ENCODE measurements around the gene NECTIN4.
"Not testable (repeated sequence)": the region's sequence is repeated elsewhere in the genome, so short reads cannot be mapped to it uniquely, and the experiment has no call there.

Gene NECTIN4

GRCh38 chr1:161080441-161081405 is 8.6 kb downstream of the NECTIN4 start:
- DNase-seq: no peak

- no peak for DNase-seq
Observed at GRCh38 chr1:161079436-161080110, 9.8 kb downstream of the NECTIN4 start.

GRCh38 chr1:161077426-161077825 is 11.9 kb downstream of the NECTIN4 start:
- DNase-seq: no peak

GRCh38 chr1:161076410-161076809 is 12.9 kb downstream of the NECTIN4 start:
- no peak for DNase-seq

GRCh38 chr1:161074676-161075368 is 14.5 kb downstream of the NECTIN4 start:
- DNase-seq: no peak

DNA sequence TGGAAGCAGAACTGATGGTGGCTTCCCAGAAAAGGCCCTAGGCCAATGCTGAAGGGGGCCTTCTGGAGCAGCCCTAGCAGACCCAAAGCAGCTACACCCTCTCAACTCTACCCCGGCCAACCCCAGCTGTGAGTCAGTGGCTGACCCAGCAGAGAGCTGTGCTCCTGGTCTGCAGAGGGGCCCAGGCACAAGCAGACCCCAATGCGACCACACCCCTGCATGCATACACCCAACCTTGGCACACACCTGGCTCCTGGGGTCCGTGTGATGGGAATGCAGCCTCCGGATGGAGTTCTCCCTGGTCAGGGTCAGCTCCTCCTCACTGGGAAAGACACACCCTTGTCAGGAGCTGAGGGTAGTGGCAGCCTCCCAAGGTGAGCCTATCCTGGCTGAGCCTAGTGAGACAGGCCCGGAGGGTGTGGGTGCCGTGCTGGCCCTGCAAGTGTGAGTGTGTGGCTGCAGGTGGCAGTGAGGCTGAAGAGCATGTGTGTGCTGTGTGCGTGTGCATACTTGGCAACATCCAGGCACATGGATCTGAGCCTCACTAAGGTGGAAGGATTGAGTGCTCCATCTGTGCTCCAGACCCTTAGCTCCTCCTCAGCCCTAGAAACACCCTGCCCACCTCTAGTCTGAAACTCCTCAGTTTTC is 15.8 kb downstream of the NECTIN4 start:
- DNase-seq: no peak

DNA sequence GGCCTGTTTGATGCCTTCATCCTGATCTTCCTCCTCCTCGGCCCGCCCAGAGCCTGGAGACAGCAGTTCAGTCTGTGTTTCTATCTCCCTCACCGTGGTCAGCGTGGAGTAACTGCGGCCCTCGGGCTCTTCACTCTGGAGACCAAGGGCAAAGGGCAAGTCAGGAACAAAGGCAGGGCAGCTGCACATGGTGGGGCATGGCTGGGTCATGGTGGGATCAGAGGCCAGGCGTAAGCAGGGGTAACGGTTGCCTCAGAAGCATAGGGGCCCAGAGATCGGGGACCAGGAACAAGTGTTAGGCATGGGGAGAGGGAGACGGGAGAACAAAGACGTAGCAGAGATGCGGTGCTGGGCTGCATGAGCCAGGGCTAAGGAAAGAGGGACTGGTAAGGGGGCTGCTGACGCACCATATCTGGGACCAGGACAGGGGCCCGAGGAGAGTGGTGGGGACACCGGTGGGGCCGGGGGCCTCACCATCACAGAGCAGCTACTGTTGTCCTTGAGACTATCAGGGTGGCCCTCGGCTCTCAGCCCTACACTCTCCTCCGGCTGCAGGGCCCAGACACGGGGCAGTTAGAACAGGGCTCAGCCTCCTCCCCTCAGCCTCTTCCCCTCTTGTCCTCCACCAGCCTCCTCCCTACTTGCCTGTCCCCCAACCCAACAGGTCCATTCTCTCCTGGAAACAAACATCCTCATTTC is 16.5 kb downstream of the NECTIN4 start:
- DNase-seq: no peak

DNA sequence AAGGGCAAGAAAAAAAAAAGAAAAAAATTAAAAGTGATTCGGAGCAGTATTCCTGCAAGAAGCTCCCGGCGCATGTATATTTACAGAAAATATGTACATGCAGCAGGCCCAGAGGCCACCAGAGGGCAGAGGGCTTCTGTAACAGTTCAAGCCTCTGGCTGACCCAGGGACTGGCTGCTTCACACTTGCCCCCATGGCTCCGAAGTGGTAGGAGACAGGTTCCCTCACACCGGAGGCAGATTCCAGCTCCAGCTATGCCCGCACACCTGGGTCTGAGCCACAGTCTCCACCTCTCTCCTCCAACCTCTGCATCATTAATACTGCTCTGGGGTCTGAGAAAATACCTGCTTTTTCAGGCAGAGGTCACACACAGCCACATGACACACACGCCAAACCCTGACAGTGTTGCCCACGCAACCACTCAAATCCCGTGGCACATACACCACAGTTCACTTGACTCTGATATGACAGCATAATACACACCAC is 17.4 kb downstream of the NECTIN4 start:
- no peak for DNase-seq

- DNase-seq: no peak
Observed at GRCh38 chr1:161070761-161071160, 18.6 kb downstream of the NECTIN4 start.

- DNase-seq: no peak
Observed at GRCh38 chr1:161069731-161070270, 19.6 kb downstream of the NECTIN4 start, which contains the start of gene ARHGAP30. TSS of gene ARHGAP30 (minus strand) at chr1:161069891. CDS start at chr1:161069624, 267 bp downstream.

DNA sequence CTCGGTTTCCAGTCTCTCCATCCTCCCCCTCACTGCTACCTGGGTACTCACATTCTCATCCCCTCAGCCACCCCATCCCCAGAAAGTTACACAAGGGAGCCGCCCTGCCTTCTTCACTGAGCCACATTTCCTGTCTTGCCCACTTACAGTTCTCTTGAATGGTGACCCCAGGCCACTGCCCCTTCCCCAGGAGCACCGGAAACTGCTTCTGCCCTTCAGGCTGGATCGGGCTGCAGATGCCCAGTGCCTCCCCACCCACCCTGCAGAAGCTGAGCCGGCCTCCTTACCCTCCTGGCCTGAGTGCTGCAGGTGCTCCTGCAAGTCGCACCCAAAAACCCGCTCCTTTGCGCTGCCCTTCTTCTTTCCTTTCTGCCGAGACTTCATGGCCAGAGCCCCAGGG is 20.1 kb downstream of the NECTIN4 start:
- DNase-seq: no peak

GRCh38 chr1:161068306-161069234 is 20.8 kb downstream of the NECTIN4 start:
- DNase-seq: no peak

DNA sequence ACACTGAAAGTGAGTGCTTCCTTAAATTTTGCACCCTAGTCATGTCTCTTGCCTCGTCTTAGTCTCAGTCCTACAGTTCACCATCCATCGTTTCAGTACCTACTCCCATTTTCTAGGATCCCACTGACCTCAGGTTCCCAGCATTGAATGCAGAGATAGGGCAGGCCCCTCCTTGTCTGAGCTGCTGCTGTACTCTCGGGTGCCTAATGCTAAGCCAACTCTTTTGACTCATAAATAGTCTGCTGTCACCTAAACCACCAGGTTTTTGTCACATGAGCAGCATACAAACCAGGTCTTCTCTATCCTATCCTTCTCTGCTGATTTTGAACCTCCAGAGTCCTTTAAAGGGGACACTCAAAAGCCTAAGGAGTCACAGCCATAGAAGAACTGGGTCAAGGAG is 22.7 kb downstream of the NECTIN4 start:
- no peak for DNase-seq

DNA sequence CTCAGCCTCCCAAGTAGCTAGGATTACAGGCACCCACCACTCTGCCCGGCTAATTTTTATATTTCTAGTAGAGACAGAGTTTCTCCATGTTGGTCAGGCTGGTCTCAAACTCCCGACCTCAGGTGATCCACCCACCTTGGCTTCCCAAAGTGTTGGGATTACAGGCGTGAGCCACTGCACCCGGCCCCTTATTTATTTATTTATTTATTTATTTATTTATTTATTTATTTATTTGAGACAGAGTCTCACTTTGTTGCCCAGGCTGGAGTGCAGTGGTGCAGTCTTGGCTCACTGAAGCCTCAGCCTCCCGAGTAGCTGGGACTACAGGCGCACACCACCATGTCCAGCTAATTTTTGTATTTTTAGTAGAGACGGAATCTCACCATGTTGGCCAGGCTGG is 23.7 kb downstream of the NECTIN4 start:
- DNase-seq: not testable (repeated sequence)

GRCh38 chr1:161063936-161064335 is 25.4 kb downstream of the NECTIN4 start:
- DNase-seq: not testable (repeated sequence)

DNA sequence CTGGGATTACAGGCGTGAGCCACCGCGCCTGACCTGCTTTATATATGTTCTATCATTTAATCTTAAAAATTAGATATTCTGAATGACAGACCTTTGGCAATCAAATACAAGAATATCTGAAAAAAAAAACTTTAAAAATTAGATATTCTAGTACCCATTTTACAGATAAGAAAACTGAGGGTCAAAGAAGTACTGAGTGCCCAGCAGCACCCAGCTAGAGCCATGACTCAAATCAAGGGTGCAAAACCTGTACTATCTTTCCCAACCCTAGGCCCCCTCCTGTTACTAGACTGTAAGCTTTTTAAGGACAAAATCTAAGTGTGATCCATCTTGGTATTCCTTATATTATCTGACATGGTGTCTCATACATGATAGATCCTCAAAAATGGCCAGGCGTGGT is 27.9 kb downstream of the NECTIN4 start:
- DNase-seq: no peak

DNA sequence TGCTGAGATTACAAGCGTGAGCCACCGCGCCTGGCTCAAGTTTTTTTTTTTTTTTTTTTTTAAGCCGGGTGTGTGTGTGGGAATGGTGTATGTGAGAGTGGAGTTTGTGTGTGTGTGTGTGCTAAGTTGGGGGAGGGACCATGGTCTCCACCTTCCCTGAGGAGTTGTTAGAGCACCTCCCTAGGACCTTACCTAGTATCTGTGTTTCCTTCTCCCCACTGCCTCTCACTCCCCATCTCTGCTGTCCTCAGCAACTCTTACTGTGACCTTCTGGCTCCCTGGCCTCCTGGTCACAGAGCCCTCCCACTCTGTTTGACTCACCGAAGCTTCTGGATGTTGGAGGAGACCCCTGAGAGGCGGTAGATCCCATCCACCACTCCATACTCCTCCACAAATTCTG is 30.1 kb downstream of the NECTIN4 start:
- DNase-seq: no peak

GRCh38 chr1:161054805-161055204 is 34.6 kb downstream of the NECTIN4 start:
- no peak for DNase-seq

- DNase-seq: no peak
Observed at GRCh38 chr1:161054232-161054631, 35.1 kb downstream of the NECTIN4 start.

- DNase-seq: no peak
Observed at GRCh38 chr1:161052899-161053298, 36.5 kb downstream of the NECTIN4 start.

DNA sequence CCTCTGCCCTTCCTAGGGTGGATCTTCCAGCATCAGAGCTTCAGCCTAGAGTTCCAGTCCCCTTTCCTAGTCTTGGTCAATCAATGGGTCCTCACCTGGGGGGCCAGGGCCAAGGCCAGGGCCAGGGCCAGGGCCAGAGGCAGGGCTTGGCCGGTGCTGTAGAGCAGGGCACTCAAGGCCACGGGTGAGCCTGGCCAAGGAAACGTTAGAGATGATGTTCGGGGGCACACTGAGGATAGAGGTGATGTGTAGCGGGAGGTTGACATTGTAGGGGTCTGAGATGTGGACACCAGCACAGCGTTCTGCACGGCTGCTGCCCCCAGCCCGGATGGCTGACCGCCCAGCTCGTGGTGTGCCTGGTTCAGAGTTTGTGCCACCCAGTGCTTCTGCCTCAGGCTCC is 38.1 kb downstream of the NECTIN4 start:
- DNase-seq: no peak

Measured in NCI-H1694 (cell line).